Endothelial cell (in vitro differentiated cells): ENCODE results near the gene LAD1. TPM values are rescaled to one million over a fixed set of nuclear protein-coding genes. Genes with fewer than 3 reads are reported as not detected.

ENCODE experiments used
- DNase-seq: peaks from one replicate; pipeline ENCODE4 v3.0.0; 2021; ENCODE audit warnings: low spot score
- H3K27ac Mint-ChIP-seq: one replicate; pipeline ENCODE4 v1.8.0; 2021; ENCODE audit warnings: mixed read lengths, inconsistent platforms; ENCODE audit not compliant: unreplicated experiment
- H3K27me3 Mint-ChIP-seq: one replicate; pipeline ENCODE4 v1.8.0; 2021; ENCODE audit warnings: mild to moderate bottlenecking, moderate library complexity, mixed read lengths, inconsistent platforms; ENCODE audit not compliant: unreplicated experiment
- H3K36me3 Mint-ChIP-seq: one replicate; pipeline ENCODE4 v1.8.0; 2021; ENCODE audit warnings: mild to moderate bottlenecking, low read depth, mixed read lengths, inconsistent platforms; ENCODE audit not compliant: unreplicated experiment
- H3K4me1 Mint-ChIP-seq: one replicate; pipeline ENCODE4 v1.8.0; 2021; ENCODE audit warnings: mild to moderate bottlenecking, mixed read lengths, inconsistent platforms; ENCODE audit not compliant: unreplicated experiment
- H3K4me3 Mint-ChIP-seq: one replicate; pipeline ENCODE4 v1.8.0; 2021; ENCODE audit warnings: mild to moderate bottlenecking, mixed read lengths, inconsistent platforms; ENCODE audit not compliant: unreplicated experiment
- H3K9me3 Mint-ChIP-seq: one replicate; pipeline ENCODE4 v1.8.0; 2021; ENCODE audit warnings: mixed read lengths, inconsistent platforms; ENCODE audit not compliant: unreplicated experiment
- total RNA-seq: library from RNA; stranded (reverse); fragmentation: NEBNext Ultra II Directional; extraction: Animal tissue kit (Norgen Biotek cat#: 25700); gene quantifications from one replicate; pipeline ENCODE4 v1.2.1, GENCODE V29; 2021; ENCODE audit not compliant: unreplicated experiment
- TF ChIP-seq, protein P1 (sequence below): fragments of 200-600 bp; sonication (generic); IDR thresholded peaks from one replicate; pipeline ENCODE4 v1.5.0; 2021; ENCODE audit warnings: antibody characterized with exemption; ENCODE audit not compliant: unreplicated experiment

Gene LAD1
- total RNA-seq, 1 donor from 2014 or later = 0.59 TPM

DNA sequence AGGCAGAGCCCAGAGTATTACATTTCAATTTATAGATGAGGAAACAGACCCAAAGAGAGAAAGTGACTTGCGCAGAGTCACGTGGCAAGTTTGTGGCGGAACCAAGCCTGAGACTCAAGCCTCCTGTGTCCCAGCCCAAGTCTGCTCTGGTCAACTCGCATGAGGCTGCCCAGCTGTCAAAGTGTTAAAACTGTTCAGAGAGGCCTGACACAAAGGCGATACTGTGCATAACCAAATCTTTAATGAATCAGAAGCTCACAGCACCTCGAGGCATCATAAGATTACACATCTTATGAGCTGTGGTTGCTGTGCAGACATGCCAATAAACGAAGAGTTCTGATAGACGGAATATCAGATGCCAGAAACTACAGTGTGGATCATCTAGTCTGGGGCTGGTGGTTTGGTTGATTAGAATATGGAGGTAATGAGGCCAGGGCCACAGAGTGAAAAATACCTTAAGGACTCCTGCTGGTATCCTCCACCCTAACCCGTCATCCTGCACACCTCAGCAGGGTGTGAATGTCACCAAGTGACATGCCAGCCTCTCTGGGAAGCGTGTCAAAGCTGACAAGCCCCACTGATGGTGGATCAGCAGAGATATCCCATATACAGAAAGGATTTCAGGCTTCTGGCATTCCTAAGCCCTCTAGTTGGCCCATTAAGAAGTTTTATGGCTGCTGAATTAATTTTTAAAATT lies 63.8 kb downstream of the LAD1 start:
- Mint-ChIP-seq H3K4me3 (no peak overlapping the region), H3K4me1 (no peaks in the 10 kb centered on the region), H3K27ac (no peak overlapping the region), H3K9me3 (no peaks in the 10 kb centered on the region), H3K36me3 (no peaks in the 10 kb centered on the region), H3K27me3 (no peaks in the 10 kb centered on the region)
- DNase-seq = no peak
- TF ChIP-seq, protein P1, sequence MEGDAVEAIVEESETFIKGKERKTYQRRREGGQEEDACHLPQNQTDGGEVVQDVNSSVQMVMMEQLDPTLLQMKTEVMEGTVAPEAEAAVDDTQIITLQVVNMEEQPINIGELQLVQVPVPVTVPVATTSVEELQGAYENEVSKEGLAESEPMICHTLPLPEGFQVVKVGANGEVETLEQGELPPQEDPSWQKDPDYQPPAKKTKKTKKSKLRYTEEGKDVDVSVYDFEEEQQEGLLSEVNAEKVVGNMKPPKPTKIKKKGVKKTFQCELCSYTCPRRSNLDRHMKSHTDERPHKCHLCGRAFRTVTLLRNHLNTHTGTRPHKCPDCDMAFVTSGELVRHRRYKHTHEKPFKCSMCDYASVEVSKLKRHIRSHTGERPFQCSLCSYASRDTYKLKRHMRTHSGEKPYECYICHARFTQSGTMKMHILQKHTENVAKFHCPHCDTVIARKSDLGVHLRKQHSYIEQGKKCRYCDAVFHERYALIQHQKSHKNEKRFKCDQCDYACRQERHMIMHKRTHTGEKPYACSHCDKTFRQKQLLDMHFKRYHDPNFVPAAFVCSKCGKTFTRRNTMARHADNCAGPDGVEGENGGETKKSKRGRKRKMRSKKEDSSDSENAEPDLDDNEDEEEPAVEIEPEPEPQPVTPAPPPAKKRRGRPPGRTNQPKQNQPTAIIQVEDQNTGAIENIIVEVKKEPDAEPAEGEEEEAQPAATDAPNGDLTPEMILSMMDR = no peak

DNA sequence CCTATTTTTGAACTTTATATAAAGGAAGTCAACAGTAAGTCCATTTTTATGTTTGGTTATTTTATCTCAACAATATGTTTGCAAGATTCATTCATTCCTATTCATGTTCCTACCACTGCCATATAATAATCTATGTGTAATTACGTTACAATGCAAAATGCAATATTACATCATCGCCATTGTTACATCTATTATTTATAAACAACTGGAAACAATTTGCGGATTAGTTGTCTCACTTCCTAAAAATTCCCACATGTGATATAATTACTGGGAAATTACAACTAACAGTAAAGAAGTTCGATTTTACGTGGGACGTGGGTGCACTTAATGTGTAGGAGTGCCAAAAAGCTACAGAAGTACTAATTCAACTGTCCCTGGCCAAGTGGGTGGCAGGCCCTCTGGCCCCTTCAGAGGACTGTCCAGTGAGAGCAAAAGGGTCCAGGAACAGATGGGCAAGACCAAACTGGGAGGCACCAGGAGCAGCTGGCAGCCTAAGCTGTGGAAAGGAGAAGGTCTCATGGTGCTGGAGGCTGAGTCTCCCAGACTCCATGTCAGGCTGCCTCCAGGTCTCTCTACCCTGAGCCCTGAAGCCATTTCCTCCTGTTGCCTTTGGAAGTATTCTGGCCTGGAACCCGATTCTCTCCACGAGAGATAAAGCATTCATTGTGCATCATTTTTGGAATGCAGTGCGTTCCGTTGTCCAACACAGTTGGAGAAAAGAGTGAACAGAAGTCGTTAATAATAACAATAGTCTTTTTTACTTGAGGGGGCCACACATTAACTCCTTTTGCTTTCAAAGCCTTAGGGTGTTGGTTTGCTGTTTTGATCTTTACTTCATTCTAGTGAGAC lies 64.6 kb downstream of the LAD1 start:
- no peaks in the 10 kb centered on the region for H3K27me3 Mint-ChIP-seq
- TF ChIP-seq, protein P1 = no peak
- no peaks in the 10 kb centered on the region for H3K9me3 Mint-ChIP-seq

DNA sequence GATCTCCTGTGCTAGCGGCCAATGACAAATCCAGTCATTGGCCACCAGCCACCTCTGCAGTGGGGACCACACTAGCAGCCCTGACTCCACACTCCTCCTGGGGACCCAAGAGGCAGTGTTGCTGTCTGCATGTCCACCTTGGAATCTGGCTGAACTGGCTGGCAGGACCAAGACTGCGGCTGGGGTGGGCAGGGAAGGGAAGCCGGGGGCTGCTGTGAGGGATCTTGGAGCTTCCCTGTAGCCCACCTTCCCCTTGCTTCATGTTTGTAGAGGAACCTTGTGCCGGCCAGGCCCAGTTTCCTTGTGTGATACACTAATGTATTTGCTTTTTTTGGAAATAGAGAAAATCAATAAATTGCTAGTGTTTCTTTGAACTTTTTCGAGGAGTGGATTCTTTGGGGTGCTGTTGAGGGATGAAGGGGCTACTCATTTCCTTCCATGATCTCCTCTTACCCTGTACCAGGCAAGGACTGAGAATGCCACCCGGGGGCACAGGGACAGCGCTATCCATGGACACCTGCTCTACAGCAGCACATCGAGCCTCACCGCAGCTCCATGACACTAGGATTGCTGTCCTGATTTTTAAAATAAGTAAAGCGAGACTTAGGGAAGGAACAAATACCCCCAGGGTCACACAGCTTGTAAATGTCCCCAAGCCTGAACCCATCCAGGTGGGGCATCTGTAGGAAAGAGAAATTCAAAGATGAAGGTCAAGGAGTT lies 66.3 kb downstream of the LAD1 start:
- Mint-ChIP-seq H3K4me1 (no peaks in the 10 kb centered on the region), H3K9me3 (no peaks in the 10 kb centered on the region), H3K4me3 (no peak overlapping the region), H3K27ac (no peak overlapping the region), H3K36me3 (no peaks in the 10 kb centered on the region), H3K27me3 (no peaks in the 10 kb centered on the region)
- DNase-seq = no peak
- TF ChIP-seq, protein P1 = no peak

More for the DNA sequence above, 64.6 kb downstream of the LAD1 start:
- no peak overlapping the region for H3K27ac Mint-ChIP-seq
- H3K36me3 Mint-ChIP-seq = no peaks in the 10 kb centered on the region
- no peaks in the 10 kb centered on the region for H3K4me1 Mint-ChIP-seq
- no peak overlapping the region for H3K4me3 Mint-ChIP-seq
- DNase-seq = no peak

DNA sequence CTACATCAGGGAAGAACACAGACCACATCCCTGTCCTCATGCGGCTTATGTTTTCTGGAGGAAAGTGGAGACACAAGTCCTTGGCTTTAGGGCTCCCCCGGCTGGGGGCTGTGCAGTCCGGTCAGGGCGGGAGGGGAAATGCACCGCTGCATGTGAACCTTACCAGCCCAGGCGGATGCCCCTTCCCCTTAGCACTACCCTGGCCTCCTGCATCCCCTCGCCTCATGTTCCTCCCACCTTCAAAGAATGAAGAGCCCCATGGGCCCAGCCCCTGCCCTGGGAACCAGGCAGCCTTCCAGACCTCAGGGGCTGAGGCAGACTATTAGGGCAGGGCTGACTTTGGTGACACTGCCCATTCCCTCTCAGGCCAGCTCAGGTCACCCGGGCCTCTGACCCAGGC lies 67.1 kb downstream of the LAD1 start:
- DNase-seq = no peak
- TF ChIP-seq, protein P1 = no peak
- Mint-ChIP-seq H3K27me3 (no peaks in the 10 kb centered on the region), H3K4me3 (no peak overlapping the region), H3K36me3 (no peaks in the 10 kb centered on the region), H3K4me1 (no peaks in the 10 kb centered on the region), H3K27ac (no peak overlapping the region), H3K9me3 (no peaks in the 10 kb centered on the region)
